Ovary (tissue), 3 donors: ENCODE data around the gene REEP3.

Source experiments
- EP300 ChIP-seq: sonication (generic); formaldehyde crosslinking; IDR thresholded peaks from one replicate; pipeline ENCODE4 v1.6.1; 2017; ENCODE audit warnings: antibody characterized with exemption
- POLR2A ChIP-seq: fragments of 450-650 bp; IDR thresholded peaks from one replicate; pipeline ENCODE4 v1.6.1; 2017; ENCODE audit warnings: antibody characterized with exemption, mild to moderate bottlenecking, moderate library complexity
- TF ChIP-seq, protein P1 (sequence below), 3 donors: fragments of 450-650 bp in 2 of 3; fragments of 200-600 bp in 1 of 3; IDR thresholded peaks; one replicate each; pipeline versions ENCODE4 v1.5.1 to v1.8.0; 2016 to 2022; ENCODE audit warnings: antibody characterized with exemption in 3 of 3, mild to moderate bottlenecking in 1 of 3
- donor health status: DM: no; HTN: no; CAD: no.

- TF ChIP-seq, protein P1, sequence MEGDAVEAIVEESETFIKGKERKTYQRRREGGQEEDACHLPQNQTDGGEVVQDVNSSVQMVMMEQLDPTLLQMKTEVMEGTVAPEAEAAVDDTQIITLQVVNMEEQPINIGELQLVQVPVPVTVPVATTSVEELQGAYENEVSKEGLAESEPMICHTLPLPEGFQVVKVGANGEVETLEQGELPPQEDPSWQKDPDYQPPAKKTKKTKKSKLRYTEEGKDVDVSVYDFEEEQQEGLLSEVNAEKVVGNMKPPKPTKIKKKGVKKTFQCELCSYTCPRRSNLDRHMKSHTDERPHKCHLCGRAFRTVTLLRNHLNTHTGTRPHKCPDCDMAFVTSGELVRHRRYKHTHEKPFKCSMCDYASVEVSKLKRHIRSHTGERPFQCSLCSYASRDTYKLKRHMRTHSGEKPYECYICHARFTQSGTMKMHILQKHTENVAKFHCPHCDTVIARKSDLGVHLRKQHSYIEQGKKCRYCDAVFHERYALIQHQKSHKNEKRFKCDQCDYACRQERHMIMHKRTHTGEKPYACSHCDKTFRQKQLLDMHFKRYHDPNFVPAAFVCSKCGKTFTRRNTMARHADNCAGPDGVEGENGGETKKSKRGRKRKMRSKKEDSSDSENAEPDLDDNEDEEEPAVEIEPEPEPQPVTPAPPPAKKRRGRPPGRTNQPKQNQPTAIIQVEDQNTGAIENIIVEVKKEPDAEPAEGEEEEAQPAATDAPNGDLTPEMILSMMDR (IDR thresholded peaks at IDR 0.05): no peak
- TF ChIP-seq POLR2A (no peak), EP300 (no peak)
Observed at GRCh38 chr10:63501954-63502353, 19.2 kb upstream of the REEP3 start.
